ENCODE results near the gene CYP26B1. TPM values are rescaled to one million over a fixed set of nuclear protein-coding genes. Genes with fewer than 3 reads are reported as not detected.

The CYP26B1 gene
- total RNA-seq, 1 experiment from 2014 or later: 0.42 TPM

DNA sequence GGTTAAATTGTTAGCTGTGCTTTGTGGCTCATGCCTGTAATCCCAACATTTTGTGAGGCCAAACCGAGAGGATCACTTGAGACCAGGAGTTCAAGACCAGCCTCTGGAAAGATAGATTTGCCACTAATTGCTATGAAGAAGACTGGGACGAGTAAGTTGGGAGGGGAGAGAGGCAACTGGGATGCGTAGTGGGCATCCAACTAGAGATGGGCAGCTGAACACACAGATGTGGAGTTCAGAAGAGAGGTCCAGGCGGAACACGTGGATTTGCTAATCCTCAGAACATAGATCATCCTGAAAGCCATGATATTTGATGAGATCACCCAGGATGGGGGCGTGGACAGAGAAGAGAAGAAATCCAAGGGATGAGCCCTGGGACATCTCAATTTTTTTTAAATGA lies 48.7 kb downstream of the CYP26B1 start:
- ATAC-seq: no peak
- no peaks in the 10 kb centered on the region for H3K9me3 Mint-ChIP-seq
- no peaks in the 10 kb centered on the region; the same call in 1 of the 2 replicates for H3K27me3 Mint-ChIP-seq (ENCODE audit: low read depth)
- H3K4me3 Mint-ChIP-seq: no peak overlapping the region
- H3K4me1 Mint-ChIP-seq: 0 out of 2 replicates have a peak, but pooled peaks cover 2% of the 10 kb centered on the region
- H3K36me3 Mint-ChIP-seq: no peaks in the 10 kb centered on the region
- ChIA-PET POLR2A (no interaction called here), CTCF (interaction anchor here (1.2 kb wide), 1 partner anchor 17 kb away, joined by 3 read pairs; no protein-coding TSS in a partner anchor)
- TF ChIP-seq GABPB1 (CRISPR knock-in tag; IDR thresholded peaks at IDR 0.05) (no peak), IRF2 (CRISPR knock-in tag; IDR thresholded peaks at IDR 0.05; ENCODE audit: borderline replicate concordance, low read depth) (no peak), ZNF232 (CRISPR knock-in tag; IDR thresholded peaks at IDR 0.05) (no peak), NR2C2 (CRISPR knock-in tag; IDR thresholded peaks at IDR 0.05) (no peak)
- TF ChIP-seq, protein P1, sequence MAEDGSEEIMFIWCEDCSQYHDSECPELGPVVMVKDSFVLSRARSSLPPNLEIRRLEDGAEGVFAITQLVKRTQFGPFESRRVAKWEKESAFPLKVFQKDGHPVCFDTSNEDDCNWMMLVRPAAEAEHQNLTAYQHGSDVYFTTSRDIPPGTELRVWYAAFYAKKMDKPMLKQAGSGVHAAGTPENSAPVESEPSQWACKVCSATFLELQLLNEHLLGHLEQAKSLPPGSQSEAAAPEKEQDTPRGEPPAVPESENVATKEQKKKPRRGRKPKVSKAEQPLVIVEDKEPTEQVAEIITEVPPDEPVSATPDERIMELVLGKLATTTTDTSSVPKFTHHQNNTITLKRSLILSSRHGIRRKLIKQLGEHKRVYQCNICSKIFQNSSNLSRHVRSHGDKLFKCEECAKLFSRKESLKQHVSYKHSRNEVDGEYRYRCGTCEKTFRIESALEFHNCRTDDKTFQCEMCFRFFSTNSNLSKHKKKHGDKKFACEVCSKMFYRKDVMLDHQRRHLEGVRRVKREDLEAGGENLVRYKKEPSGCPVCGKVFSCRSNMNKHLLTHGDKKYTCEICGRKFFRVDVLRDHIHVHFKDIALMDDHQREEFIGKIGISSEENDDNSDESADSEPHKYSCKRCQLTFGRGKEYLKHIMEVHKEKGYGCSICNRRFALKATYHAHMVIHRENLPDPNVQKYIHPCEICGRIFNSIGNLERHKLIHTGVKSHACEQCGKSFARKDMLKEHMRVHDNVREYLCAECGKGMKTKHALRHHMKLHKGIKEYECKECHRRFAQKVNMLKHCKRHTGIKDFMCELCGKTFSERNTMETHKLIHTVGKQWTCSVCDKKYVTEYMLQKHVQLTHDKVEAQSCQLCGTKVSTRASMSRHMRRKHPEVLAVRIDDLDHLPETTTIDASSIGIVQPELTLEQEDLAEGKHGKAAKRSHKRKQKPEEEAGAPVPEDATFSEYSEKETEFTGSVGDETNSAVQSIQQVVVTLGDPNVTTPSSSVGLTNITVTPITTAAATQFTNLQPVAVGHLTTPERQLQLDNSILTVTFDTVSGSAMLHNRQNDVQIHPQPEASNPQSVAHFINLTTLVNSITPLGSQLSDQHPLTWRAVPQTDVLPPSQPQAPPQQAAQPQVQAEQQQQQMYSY (CRISPR knock-in tag; IDR thresholded peaks at IDR 0.05): no peak
- no peak for DNase-seq (ENCODE audit: low spot score)
- H3K27ac Mint-ChIP-seq: no peak overlapping the region

DNA sequence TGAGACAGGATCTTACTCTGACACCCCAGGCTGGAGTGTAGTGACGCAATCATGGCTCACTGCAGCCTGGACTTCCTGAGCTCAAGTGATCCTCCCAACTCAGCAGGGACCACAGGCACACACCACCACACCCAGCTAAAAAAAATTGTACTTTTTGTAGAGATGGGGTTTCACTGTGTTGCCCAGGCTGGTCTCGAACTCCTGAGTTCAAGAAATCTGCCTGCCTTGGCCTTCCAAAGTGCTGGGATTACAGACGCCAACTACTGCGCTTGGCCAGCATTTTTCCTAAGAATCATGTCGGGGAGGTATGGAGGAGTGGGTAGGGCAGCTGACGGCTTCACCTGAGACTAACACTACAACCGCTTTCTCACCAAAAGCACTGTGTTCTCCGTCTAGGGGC lies 50.4 kb downstream of the CYP26B1 start:
- no peak overlapping the region for H3K4me3 Mint-ChIP-seq
- ATAC-seq: no peak
- H3K27me3 Mint-ChIP-seq (ENCODE audit: low read depth): no peaks in the 10 kb centered on the region; the same call in 1 of the 2 replicates
- no peak overlapping the region for H3K27ac Mint-ChIP-seq
- no peak for DNase-seq (ENCODE audit: low spot score)
- POLR2A ChIA-PET: no interaction called here
- CTCF ChIA-PET: no interaction called here
- H3K4me1 Mint-ChIP-seq: 0 out of 2 replicates have a peak, but pooled peaks cover 2% of the 10 kb centered on the region
- no peaks in the 10 kb centered on the region for H3K9me3 Mint-ChIP-seq
- TF ChIP-seq IRF2 (CRISPR knock-in tag; IDR thresholded peaks at IDR 0.05; ENCODE audit: borderline replicate concordance, low read depth) (no peak), ESRRA (CRISPR knock-in tag; IDR thresholded peaks at IDR 0.05; ENCODE audit: borderline replicate concordance) (no peak), ZNF232 (CRISPR knock-in tag; IDR thresholded peaks at IDR 0.05) (no peak), OVOL2 (CRISPR knock-in tag; IDR thresholded peaks at IDR 0.05; ENCODE audit: borderline replicate concordance) (no peak), TEAD1 (CRISPR knock-in tag; IDR thresholded peaks at IDR 0.05) (no peak), JAZF1 (CRISPR knock-in tag; IDR thresholded peaks at IDR 0.05) (no peak), FOXK1 (CRISPR knock-in tag; IDR thresholded peaks at IDR 0.05) (no peak), ETV6 (CRISPR knock-in tag; IDR thresholded peaks at IDR 0.05) (no peak)
- TF ChIP-seq, protein P2, sequence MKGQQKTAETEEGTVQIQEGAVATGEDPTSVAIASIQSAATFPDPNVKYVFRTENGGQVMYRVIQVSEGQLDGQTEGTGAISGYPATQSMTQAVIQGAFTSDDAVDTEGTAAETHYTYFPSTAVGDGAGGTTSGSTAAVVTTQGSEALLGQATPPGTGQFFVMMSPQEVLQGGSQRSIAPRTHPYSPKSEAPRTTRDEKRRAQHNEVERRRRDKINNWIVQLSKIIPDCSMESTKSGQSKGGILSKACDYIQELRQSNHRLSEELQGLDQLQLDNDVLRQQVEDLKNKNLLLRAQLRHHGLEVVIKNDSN (CRISPR knock-in tag; IDR thresholded peaks at IDR 0.05): no peak
- TF ChIP-seq, protein P3, sequence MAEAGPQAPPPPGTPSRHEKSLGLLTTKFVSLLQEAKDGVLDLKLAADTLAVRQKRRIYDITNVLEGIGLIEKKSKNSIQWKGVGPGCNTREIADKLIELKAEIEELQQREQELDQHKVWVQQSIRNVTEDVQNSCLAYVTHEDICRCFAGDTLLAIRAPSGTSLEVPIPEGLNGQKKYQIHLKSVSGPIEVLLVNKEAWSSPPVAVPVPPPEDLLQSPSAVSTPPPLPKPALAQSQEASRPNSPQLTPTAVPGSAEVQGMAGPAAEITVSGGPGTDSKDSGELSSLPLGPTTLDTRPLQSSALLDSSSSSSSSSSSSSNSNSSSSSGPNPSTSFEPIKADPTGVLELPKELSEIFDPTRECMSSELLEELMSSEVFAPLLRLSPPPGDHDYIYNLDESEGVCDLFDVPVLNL (CRISPR knock-in tag; IDR thresholded peaks at IDR 0.05; ENCODE audit: borderline replicate concordance, low read depth): no peak
- TF ChIP-seq, protein P4, sequence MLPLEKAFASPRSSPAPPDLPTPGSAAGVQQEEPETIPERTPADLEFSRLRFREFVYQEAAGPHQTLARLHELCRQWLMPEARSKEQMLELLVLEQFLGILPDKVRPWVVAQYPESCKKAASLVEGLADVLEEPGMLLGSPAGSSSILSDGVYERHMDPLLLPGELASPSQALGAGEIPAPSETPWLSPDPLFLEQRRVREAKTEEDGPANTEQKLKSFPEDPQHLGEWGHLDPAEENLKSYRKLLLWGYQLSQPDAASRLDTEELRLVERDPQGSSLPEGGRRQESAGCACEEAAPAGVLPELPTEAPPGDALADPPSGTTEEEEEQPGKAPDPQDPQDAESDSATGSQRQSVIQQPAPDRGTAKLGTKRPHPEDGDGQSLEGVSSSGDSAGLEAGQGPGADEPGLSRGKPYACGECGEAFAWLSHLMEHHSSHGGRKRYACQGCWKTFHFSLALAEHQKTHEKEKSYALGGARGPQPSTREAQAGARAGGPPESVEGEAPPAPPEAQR (CRISPR knock-in tag; IDR thresholded peaks at IDR 0.05): no peak
- no peaks in the 10 kb centered on the region for H3K36me3 Mint-ChIP-seq

DNA sequence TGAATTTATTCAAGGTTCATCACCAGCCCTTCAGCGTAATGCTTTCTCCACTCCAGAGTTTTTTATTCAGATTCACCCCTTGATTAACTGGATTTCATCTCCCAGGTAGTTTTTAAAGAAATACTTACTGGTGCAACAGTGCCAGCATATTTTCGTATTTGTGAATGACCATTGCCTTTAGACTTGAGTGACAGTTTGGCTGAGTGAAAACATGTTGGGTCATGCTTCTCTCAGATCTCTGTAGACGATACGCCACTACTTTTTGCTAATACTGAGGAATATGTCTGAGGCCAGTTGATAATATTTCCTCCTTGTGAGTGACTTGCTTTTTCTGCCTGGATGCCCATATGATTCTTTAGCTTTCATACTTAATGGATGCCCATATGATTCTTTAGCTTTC lies 51.5 kb downstream of the CYP26B1 start:
- H3K27ac Mint-ChIP-seq: no peak overlapping the region
- H3K27me3 Mint-ChIP-seq (ENCODE audit: low read depth): no peaks in the 10 kb centered on the region; the same call in 1 of the 2 replicates
- no peak for ATAC-seq
- H3K9me3 Mint-ChIP-seq: no peaks in the 10 kb centered on the region
- no peak overlapping the region for H3K4me3 Mint-ChIP-seq
- no peaks in the 10 kb centered on the region for H3K36me3 Mint-ChIP-seq
- CTCF ChIA-PET: no interaction called here
- DNase-seq (ENCODE audit: low spot score): no peak
- POLR2A ChIA-PET: no interaction called here
- no peaks in the 10 kb centered on the region for H3K4me1 Mint-ChIP-seq
- TF ChIP-seq NR3C1 (CRISPR knock-in tag; conservative IDR thresholded peaks at IDR 0.05; ENCODE audit: low read depth): no peak
- TF ChIP-seq ETV6 (CRISPR knock-in tag; IDR thresholded peaks at IDR 0.05): no peak
- TF ChIP-seq, protein P5, sequence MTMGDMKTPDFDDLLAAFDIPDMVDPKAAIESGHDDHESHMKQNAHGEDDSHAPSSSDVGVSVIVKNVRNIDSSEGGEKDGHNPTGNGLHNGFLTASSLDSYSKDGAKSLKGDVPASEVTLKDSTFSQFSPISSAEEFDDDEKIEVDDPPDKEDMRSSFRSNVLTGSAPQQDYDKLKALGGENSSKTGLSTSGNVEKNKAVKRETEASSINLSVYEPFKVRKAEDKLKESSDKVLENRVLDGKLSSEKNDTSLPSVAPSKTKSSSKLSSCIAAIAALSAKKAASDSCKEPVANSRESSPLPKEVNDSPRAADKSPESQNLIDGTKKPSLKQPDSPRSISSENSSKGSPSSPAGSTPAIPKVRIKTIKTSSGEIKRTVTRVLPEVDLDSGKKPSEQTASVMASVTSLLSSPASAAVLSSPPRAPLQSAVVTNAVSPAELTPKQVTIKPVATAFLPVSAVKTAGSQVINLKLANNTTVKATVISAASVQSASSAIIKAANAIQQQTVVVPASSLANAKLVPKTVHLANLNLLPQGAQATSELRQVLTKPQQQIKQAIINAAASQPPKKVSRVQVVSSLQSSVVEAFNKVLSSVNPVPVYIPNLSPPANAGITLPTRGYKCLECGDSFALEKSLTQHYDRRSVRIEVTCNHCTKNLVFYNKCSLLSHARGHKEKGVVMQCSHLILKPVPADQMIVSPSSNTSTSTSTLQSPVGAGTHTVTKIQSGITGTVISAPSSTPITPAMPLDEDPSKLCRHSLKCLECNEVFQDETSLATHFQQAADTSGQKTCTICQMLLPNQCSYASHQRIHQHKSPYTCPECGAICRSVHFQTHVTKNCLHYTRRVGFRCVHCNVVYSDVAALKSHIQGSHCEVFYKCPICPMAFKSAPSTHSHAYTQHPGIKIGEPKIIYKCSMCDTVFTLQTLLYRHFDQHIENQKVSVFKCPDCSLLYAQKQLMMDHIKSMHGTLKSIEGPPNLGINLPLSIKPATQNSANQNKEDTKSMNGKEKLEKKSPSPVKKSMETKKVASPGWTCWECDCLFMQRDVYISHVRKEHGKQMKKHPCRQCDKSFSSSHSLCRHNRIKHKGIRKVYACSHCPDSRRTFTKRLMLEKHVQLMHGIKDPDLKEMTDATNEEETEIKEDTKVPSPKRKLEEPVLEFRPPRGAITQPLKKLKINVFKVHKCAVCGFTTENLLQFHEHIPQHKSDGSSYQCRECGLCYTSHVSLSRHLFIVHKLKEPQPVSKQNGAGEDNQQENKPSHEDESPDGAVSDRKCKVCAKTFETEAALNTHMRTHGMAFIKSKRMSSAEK (CRISPR knock-in tag; IDR thresholded peaks at IDR 0.05; ENCODE audit: borderline replicate concordance): no peak
- TF ChIP-seq, protein P6, sequence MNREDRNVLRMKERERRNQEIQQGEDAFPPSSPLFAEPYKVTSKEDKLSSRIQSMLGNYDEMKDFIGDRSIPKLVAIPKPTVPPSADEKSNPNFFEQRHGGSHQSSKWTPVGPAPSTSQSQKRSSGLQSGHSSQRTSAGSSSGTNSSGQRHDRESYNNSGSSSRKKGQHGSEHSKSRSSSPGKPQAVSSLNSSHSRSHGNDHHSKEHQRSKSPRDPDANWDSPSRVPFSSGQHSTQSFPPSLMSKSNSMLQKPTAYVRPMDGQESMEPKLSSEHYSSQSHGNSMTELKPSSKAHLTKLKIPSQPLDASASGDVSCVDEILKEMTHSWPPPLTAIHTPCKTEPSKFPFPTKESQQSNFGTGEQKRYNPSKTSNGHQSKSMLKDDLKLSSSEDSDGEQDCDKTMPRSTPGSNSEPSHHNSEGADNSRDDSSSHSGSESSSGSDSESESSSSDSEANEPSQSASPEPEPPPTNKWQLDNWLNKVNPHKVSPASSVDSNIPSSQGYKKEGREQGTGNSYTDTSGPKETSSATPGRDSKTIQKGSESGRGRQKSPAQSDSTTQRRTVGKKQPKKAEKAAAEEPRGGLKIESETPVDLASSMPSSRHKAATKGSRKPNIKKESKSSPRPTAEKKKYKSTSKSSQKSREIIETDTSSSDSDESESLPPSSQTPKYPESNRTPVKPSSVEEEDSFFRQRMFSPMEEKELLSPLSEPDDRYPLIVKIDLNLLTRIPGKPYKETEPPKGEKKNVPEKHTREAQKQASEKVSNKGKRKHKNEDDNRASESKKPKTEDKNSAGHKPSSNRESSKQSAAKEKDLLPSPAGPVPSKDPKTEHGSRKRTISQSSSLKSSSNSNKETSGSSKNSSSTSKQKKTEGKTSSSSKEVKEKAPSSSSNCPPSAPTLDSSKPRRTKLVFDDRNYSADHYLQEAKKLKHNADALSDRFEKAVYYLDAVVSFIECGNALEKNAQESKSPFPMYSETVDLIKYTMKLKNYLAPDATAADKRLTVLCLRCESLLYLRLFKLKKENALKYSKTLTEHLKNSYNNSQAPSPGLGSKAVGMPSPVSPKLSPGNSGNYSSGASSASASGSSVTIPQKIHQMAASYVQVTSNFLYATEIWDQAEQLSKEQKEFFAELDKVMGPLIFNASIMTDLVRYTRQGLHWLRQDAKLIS (CRISPR knock-in tag; IDR thresholded peaks at IDR 0.05; ENCODE audit: borderline replicate concordance): no peak

Measured in WTC11 (cell line).